ENCODE results near the gene ZFP42.

ZFP42 gene

GRCh38 chr4:187999406-187999932, 3.9 kb downstream of the ZFP42 start:
- no peaks in the 10 kb centered on the region for H3K27me3 ChIP-seq (ENCODE audit: control insufficient read depth, insufficient read depth, low read length)
- peaks cover 27% of the 10 kb centered on the region for H3K36me3 ChIP-seq (ENCODE audit: control insufficient read depth, insufficient read depth, low read length)
- no peak overlapping the region for H3K9ac ChIP-seq (ENCODE audit: low read depth, low read length)
- no peak overlapping the region for H3K4me3 ChIP-seq (ENCODE audit: low read depth, low read length)
- peaks cover 3% of the 10 kb centered on the region for H3K4me1 ChIP-seq (ENCODE audit: control insufficient read depth, insufficient read depth, low read length)
- H3K9me3 ChIP-seq (ENCODE audit: control insufficient read depth, insufficient read depth, low read length) = no peaks in the 10 kb centered on the region

DNA sequence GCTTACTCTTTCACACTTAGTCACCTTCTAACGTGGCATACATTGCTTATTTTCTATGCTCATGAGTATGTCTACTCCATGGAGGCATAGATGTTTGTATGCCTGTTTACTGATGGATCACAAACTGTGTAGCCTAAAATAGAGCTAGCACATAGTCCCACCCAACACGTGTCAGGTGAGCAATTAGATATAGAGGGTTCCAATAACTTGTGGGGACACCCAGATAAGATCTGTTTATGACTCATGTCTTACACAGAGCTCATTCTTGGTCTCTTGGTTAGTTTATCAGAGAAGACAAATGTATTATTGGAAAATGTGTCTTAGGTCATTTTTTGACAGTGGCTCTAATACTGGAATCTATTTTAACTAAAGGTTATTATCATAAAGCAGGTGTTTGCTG, 6.8 kb downstream of the ZFP42 start:
- no peaks in the 10 kb centered on the region for H3K27me3 ChIP-seq (ENCODE audit: control insufficient read depth, insufficient read depth, low read length)
- no peaks in the 10 kb centered on the region for H3K9me3 ChIP-seq (ENCODE audit: control insufficient read depth, insufficient read depth, low read length)
- H3K4me1 ChIP-seq (ENCODE audit: control insufficient read depth, insufficient read depth, low read length) = peaks cover 3% of the 10 kb centered on the region
- H3K9ac ChIP-seq (ENCODE audit: low read depth, low read length) = no peak overlapping the region
- H3K4me3 ChIP-seq (ENCODE audit: low read depth, low read length) = no peak overlapping the region
- peaks cover 27% of the 10 kb centered on the region for H3K36me3 ChIP-seq (ENCODE audit: control insufficient read depth, insufficient read depth, low read length)

DNA sequence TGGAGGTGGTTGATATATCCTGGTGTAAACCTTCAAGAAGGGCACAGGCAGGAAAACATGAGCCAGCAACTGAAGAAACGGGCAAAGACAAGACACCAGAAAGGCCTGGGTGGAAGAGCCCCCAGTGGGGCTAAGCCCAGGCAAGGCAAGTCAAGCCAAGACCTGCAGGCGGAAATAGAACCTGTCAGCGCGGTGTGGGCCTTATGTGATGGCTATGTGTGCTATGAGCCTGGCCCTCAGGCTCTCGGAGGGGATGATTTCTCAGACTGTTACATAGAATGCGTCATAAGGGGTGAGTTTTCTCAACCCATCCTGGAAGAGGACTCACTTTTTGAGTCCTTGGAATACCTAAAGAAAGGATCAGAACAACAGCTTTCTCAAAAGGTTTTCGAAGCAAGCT, 7.2 kb downstream of the ZFP42 start:
- H3K4me1 ChIP-seq (ENCODE audit: control insufficient read depth, insufficient read depth, low read length) = peaks cover 3% of the 10 kb centered on the region
- H3K9ac ChIP-seq (ENCODE audit: low read depth, low read length) = no peak overlapping the region
- H3K27me3 ChIP-seq (ENCODE audit: control insufficient read depth, insufficient read depth, low read length) = no peaks in the 10 kb centered on the region
- no peak overlapping the region for H3K4me3 ChIP-seq (ENCODE audit: low read depth, low read length)
- H3K36me3 ChIP-seq (ENCODE audit: control insufficient read depth, insufficient read depth, low read length) = peaks cover 27% of the 10 kb centered on the region
- no peaks in the 10 kb centered on the region for H3K9me3 ChIP-seq (ENCODE audit: control insufficient read depth, insufficient read depth, low read length)

DNA sequence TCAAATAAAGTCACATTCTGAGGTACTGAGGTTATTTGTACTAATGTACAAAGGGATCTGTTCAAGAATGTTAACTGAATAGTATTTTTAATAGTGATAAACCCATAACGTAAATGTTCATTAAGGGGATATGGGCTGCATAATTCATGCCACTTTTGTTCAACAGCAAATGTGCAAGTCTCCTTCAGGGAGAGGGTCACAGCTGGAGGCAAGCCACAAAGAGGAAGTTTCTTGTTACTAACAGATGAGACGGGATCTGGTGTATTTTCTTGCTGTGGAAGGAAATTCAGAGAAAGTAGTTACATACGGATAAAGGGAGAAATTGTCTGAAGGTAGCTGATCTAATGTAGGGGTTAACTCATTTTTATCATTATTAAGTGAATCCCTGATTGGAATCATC, 10.0 kb downstream of the ZFP42 start:
- Histone ChIP-seq H3K9ac (ENCODE audit: low read depth, low read length) (no peak overlapping the region), H3K9me3 (ENCODE audit: control insufficient read depth, insufficient read depth, low read length) (no peaks in the 10 kb centered on the region), H3K36me3 (ENCODE audit: control insufficient read depth, insufficient read depth, low read length) (peaks cover 22% of the 10 kb centered on the region), H3K4me1 (ENCODE audit: control insufficient read depth, insufficient read depth, low read length) (no peaks in the 10 kb centered on the region), H3K27me3 (ENCODE audit: control insufficient read depth, insufficient read depth, low read length) (no peaks in the 10 kb centered on the region), H3K4me3 (ENCODE audit: low read depth, low read length) (no peak overlapping the region)

DNA sequence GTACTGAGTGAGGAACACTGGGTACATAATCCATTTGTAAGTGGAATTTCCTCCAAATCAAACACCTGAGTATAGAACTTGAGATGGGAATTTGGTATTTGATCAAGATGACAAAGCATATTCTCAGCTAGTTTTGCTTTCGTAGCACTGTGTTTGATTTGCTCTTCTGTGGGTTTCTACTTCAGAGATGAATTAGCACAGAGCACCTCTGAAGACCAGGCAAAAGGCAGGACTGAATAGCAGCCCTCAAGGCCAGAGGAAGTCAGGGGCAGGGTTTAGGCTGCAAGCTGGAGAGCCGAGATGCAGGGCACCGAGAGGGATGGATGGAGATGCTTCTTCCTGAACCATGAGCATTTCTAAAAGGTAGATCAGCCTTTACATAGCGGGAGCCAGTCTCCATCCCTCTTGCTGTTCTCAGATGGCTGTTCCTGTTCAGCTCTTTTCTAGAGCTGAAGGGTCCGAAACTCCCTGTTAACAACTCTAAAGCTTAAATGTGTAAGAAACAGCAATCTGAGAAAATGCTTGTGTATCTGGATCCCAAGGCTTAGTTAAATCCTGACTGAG, 10.8 kb downstream of the ZFP42 start:
- H3K9ac ChIP-seq (ENCODE audit: low read depth, low read length) = no peak overlapping the region
- no peaks in the 10 kb centered on the region for H3K27me3 ChIP-seq (ENCODE audit: control insufficient read depth, insufficient read depth, low read length)
- no peaks in the 10 kb centered on the region for H3K9me3 ChIP-seq (ENCODE audit: control insufficient read depth, insufficient read depth, low read length)
- no peak overlapping the region for H3K4me3 ChIP-seq (ENCODE audit: low read depth, low read length)
- H3K4me1 ChIP-seq (ENCODE audit: control insufficient read depth, insufficient read depth, low read length) = no peaks in the 10 kb centered on the region
- H3K36me3 ChIP-seq (ENCODE audit: control insufficient read depth, insufficient read depth, low read length) = peaks cover 21% of the 10 kb centered on the region

- no peaks in the 10 kb centered on the region for H3K27me3 ChIP-seq (ENCODE audit: control insufficient read depth, insufficient read depth, low read length)
- no peaks in the 10 kb centered on the region for H3K9me3 ChIP-seq (ENCODE audit: control insufficient read depth, insufficient read depth, low read length)
- H3K4me1 ChIP-seq (ENCODE audit: control insufficient read depth, insufficient read depth, low read length) = peaks cover 2% of the 10 kb centered on the region
Measured at GRCh38 chr4:188008377-188008776, 12.8 kb downstream of the ZFP42 start.

DNA sequence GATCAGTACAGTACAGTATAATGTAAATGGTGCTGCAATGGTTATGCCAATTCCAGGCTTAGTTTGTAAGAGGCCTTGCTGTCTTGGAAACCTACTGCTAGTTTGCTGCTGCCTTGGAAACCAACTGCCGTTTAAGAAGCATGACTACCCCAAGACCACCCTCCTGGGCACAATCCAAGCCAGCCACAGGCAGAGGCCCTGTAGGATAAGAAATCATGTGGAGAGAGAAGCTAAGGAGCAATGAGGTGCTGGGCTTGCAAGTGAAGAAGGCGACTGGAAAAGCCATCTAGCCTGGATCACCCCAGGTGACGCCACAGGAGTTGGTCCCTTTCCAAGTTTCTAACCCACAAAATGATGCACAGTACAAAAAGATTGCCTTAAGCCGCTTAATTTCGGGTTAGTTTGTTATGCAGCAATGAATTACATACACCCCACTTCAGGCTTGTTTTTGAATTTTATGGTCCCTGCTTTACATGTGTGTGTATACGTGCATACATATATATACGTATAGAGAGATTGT, 16.9 kb downstream of the ZFP42 start:
- H3K9me3 ChIP-seq (ENCODE audit: control insufficient read depth, insufficient read depth, low read length) = no peaks in the 10 kb centered on the region
- H3K36me3 ChIP-seq (ENCODE audit: control insufficient read depth, insufficient read depth, low read length) = no peaks in the 10 kb centered on the region
- no peak overlapping the region for H3K9ac ChIP-seq (ENCODE audit: low read depth, low read length)
- no peaks in the 10 kb centered on the region for H3K27me3 ChIP-seq (ENCODE audit: control insufficient read depth, insufficient read depth, low read length)
- H3K4me3 ChIP-seq (ENCODE audit: low read depth, low read length) = no peak overlapping the region
- peaks cover 11% of the 10 kb centered on the region for H3K4me1 ChIP-seq (ENCODE audit: control insufficient read depth, insufficient read depth, low read length)

More at GRCh38 chr4:188008377-188008776, 12.8 kb downstream of the ZFP42 start:
- H3K36me3 ChIP-seq (ENCODE audit: control insufficient read depth, insufficient read depth, low read length) = peaks cover 4% of the 10 kb centered on the region
- H3K4me3 ChIP-seq (ENCODE audit: low read depth, low read length) = no peak overlapping the region
- H3K9ac ChIP-seq (ENCODE audit: low read depth, low read length) = no peak overlapping the region

DNA sequence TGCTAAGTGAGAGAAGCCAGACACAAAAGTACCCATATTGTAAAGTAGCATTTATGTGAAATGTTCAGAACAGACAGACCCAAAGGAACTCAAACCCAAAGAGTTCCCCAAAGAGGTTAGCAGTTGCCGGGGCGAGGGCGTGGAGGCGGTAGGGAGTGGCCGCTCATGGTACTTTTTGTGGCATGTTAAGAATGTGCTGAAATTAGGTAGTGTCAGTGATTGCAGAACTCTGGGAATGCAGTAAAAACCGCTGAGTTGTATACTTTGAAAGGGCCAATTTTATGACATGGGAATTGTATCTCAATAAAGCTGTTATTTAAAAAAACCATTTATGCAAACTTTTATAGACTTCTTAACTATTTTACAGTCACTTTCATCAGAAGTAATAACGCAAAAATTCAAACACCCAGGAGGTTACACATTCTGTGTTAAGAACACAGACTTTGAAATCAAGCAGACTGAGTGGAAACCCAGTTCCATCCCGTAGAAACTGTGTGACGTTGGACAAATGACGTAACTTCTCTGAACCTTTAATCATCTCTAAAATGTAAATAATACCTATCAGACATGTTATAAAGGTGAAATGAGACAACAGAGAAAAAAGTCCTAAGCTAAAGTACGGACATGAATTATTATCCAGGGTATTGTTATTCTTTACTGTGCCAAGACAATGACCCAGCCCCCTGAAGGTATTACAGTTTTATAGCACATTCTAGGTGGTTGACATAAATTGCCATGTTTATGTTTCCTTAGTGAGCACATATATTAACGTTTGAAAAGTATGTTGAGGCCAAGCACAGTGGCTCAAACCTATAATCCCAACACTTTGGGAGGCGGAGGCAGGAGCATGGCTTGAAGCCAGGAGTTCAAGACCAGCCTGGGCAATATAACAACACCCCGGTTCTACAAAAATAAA, 19.7 kb downstream of the ZFP42 start:
- Histone ChIP-seq H3K36me3 (ENCODE audit: control insufficient read depth, insufficient read depth, low read length) (no peaks in the 10 kb centered on the region), H3K27me3 (ENCODE audit: control insufficient read depth, insufficient read depth, low read length) (no peaks in the 10 kb centered on the region), H3K4me3 (ENCODE audit: low read depth, low read length) (no peak overlapping the region), H3K9me3 (ENCODE audit: control insufficient read depth, insufficient read depth, low read length) (no peaks in the 10 kb centered on the region), H3K4me1 (ENCODE audit: control insufficient read depth, insufficient read depth, low read length) (peaks cover 11% of the 10 kb centered on the region), H3K9ac (ENCODE audit: low read depth, low read length) (no peak overlapping the region)

DNA sequence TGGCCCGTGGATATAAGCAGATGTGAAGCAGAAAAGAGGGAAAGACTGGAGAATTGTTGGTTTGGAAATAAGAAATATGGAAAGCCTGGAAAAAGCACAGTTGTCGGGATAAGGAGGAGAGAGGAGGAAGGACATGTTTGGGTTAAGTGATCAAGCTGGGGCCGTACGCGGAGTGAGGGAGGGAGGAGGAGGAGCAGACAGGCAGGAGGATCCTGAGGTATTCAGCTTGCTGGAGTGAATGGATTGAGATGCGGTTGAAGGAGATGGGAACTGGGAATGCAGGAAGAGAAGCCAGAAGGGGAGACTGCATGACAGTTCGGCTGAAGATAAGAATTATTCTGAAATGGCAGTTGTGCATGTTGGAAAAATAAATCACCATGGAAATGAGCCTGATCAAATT, 21.2 kb downstream of the ZFP42 start:
- Histone ChIP-seq H3K4me3 (ENCODE audit: low read depth, low read length) (no peak overlapping the region), H3K27me3 (ENCODE audit: control insufficient read depth, insufficient read depth, low read length) (no peaks in the 10 kb centered on the region), H3K9ac (ENCODE audit: low read depth, low read length) (no peak overlapping the region), H3K9me3 (ENCODE audit: control insufficient read depth, insufficient read depth, low read length) (no peaks in the 10 kb centered on the region), H3K4me1 (ENCODE audit: control insufficient read depth, insufficient read depth, low read length) (peaks cover 11% of the 10 kb centered on the region), H3K36me3 (ENCODE audit: control insufficient read depth, insufficient read depth, low read length) (no peaks in the 10 kb centered on the region)

GRCh38 chr4:188018262-188018661, 22.7 kb downstream of the ZFP42 start:
- no peaks in the 10 kb centered on the region for H3K36me3 ChIP-seq (ENCODE audit: control insufficient read depth, insufficient read depth, low read length)
- H3K9me3 ChIP-seq (ENCODE audit: control insufficient read depth, insufficient read depth, low read length) = no peaks in the 10 kb centered on the region
- no peaks in the 10 kb centered on the region for H3K27me3 ChIP-seq (ENCODE audit: control insufficient read depth, insufficient read depth, low read length)
- no peak overlapping the region for H3K4me3 ChIP-seq (ENCODE audit: low read depth, low read length)
- H3K9ac ChIP-seq (ENCODE audit: low read depth, low read length) = no peak overlapping the region
- H3K4me1 ChIP-seq (ENCODE audit: control insufficient read depth, insufficient read depth, low read length) = peaks cover 14% of the 10 kb centered on the region

GRCh38 chr4:188021548-188022249, 26.1 kb downstream of the ZFP42 start:
- H3K9ac ChIP-seq (ENCODE audit: low read depth, low read length) = no peak overlapping the region
- no peaks in the 10 kb centered on the region for H3K9me3 ChIP-seq (ENCODE audit: control insufficient read depth, insufficient read depth, low read length)
- H3K4me1 ChIP-seq (ENCODE audit: control insufficient read depth, insufficient read depth, low read length) = peaks cover 15% of the 10 kb centered on the region
- H3K4me3 ChIP-seq (ENCODE audit: low read depth, low read length) = no peak overlapping the region
- H3K27me3 ChIP-seq (ENCODE audit: control insufficient read depth, insufficient read depth, low read length) = no peaks in the 10 kb centered on the region
- no peaks in the 10 kb centered on the region for H3K36me3 ChIP-seq (ENCODE audit: control insufficient read depth, insufficient read depth, low read length)

Data from iPS-15b (cell line).